CD14-positive monocyte (primary cell): ENCODE results near the gene PTRHD1. TPM values are rescaled to one million over a fixed set of nuclear protein-coding genes. Genes with fewer than 3 reads are reported as not detected.

Experiments used
- DNase-seq, 3 donors: peaks; one replicate each; pipeline ENCODE4 v3.0.0-alpha.2; 2011 to 2022
- H2AFZ ChIP-seq: 2 replicates; pipeline ENCODE4 v1.6.0; 2012; ENCODE audit warnings: mild to moderate bottlenecking, low read depth, low read length, inconsistent platforms; ENCODE audit not compliant: insufficient read depth, poor library complexity, severe bottlenecking
- H3K27ac ChIP-seq, 2 donors: 1 replicate in 1 of 2; 2 replicates in 1 of 2; pipeline ENCODE4 v1.5.1; 2012 to 2013; ENCODE audit warnings: low read length in 2 of 2, control low read depth in 1 of 2, inconsistent platforms in 1 of 2, low read depth in 1 of 2, mild to moderate bottlenecking in 1 of 2
- H3K27me3 ChIP-seq, 2 donors: one replicate each; pipeline versions ENCODE4 v1.6.0 to v1.6.1; 2011 to 2013; ENCODE audit warnings: low read length in 2 of 2; ENCODE audit not compliant: control insufficient read depth in 2 of 2, insufficient read depth in 2 of 2
- H3K36me3 ChIP-seq, 2 donors: replicated peaks in 1 of 2; 1 replicate in 1 of 2; 2 replicates in 1 of 2; pipeline versions ENCODE4 v1.5.1 to v1.6.1; 2012 to 2013; ENCODE audit warnings: low read length in 2 of 2, control low read depth in 1 of 2, inconsistent platforms in 1 of 2, mild to moderate bottlenecking in 1 of 2; ENCODE audit not compliant: insufficient read depth in 2 of 2, control insufficient read depth in 1 of 2
- H3K4me1 ChIP-seq, 2 donors: 1 replicate in 1 of 2; 2 replicates in 1 of 2; pipeline versions ENCODE4 v1.5.1 to v1.6.1; 2012 to 2013; ENCODE audit warnings: low read length in 2 of 2, control low read depth in 1 of 2, inconsistent platforms in 1 of 2, mild to moderate bottlenecking in 1 of 2, moderate library complexity in 1 of 2; ENCODE audit not compliant: insufficient read depth in 2 of 2, control insufficient read depth in 1 of 2
- H3K4me2 ChIP-seq: replicated peaks from 2 replicates; pipeline ENCODE3; 2012; ENCODE audit warnings: low read length, moderate library complexity, mild to moderate bottlenecking; ENCODE audit not compliant: poor library complexity, severe bottlenecking; ENCODE audit errors: extremely low read depth
- H3K4me3 ChIP-seq, 3 experiments: fragments of 200-600 bp in 1 of 3; sonication (generic) in 1 of 3; replicated peaks in 1 of 3; 1 replicate in 2 of 3; 2 replicates in 1 of 3; pipeline ENCODE4 v1.5.1; 2011 to 2013; ENCODE audit warnings: low read length in 3 of 3, mild to moderate bottlenecking in 3 of 3, control low read depth in 2 of 3, low read depth in 2 of 3, inconsistent platforms in 1 of 3, moderate library complexity in 1 of 3
- H3K79me2 ChIP-seq: 2 replicates; pipeline ENCODE4 v1.6.0; 2012; ENCODE audit warnings: mild to moderate bottlenecking, control low read depth, inconsistent platforms, low read length, moderate library complexity; ENCODE audit not compliant: insufficient read depth
- H3K9ac ChIP-seq: 2 replicates; pipeline ENCODE4 v1.6.0; 2017; ENCODE audit warnings: low read length, mild to moderate bottlenecking; ENCODE audit not compliant: insufficient read depth, poor library complexity, severe bottlenecking
- H3K9me3 ChIP-seq, 2 donors: replicated peaks in 1 of 2; 1 replicate in 1 of 2; 2 replicates in 1 of 2; pipeline versions ENCODE4 v1.5.1 to v1.6.1; 2012 to 2013; ENCODE audit warnings: low read length in 2 of 2, control low read depth in 1 of 2; ENCODE audit not compliant: control insufficient read depth in 1 of 2, insufficient read depth in 1 of 2
- H4K20me1 ChIP-seq: 2 replicates; pipeline ENCODE4 v1.6.0; 2012; ENCODE audit warnings: mild to moderate bottlenecking, low read length, control low read depth, moderate library complexity; ENCODE audit not compliant: insufficient read depth
- H3K27ac Mint-ChIP-seq, 7 donors: one replicate each; pipeline ENCODE4 v1.8.0; 2020; ENCODE audit warnings: mild to moderate bottlenecking in 7 of 7, mixed read lengths in 7 of 7, moderate library complexity in 6 of 7, inconsistent platforms in 2 of 7
- H3K27me3 Mint-ChIP-seq, 3 donors: one replicate each; pipeline ENCODE4 v1.8.0; 2021 to 2022; ENCODE audit warnings: low read depth in 3 of 3, mild to moderate bottlenecking in 3 of 3, mixed read lengths in 3 of 3, moderate library complexity in 3 of 3, inconsistent platforms in 1 of 3
- H3K36me3 Mint-ChIP-seq, 2 donors: one replicate each; pipeline ENCODE4 v1.8.0; 2020; ENCODE audit warnings: mixed read lengths in 2 of 2, inconsistent platforms in 1 of 2, mild to moderate bottlenecking in 1 of 2
- H3K4me1 Mint-ChIP-seq: one replicate; pipeline ENCODE4 v1.8.0; 2020; ENCODE audit warnings: mild to moderate bottlenecking, mixed read lengths
- H3K4me3 Mint-ChIP-seq, 2 donors: one replicate each; pipeline ENCODE4 v1.8.0; 2020; ENCODE audit warnings: mild to moderate bottlenecking in 2 of 2, mixed read lengths in 2 of 2, moderate library complexity in 1 of 2
- H3K9me3 Mint-ChIP-seq, 7 donors: one replicate each; pipeline ENCODE4 v1.8.0; 2020 to 2022; ENCODE audit warnings: mixed read lengths in 7 of 7, mild to moderate bottlenecking in 6 of 7, moderate library complexity in 6 of 7, inconsistent platforms in 2 of 7
- CTCF ChIP-seq: fragments of 200-600 bp; IDR thresholded peaks from one replicate; pipeline ENCODE4 v1.8.0; 2022; ENCODE audit warnings: antibody characterized with exemption, mild to moderate bottlenecking
- WGBS: methylation state at CpG from one replicate; pipeline ENCODE4 v1.1.5; 2013; ENCODE audit warnings: missing lambda C conversion rate; ENCODE audit not compliant: insufficient coverage; 5-methylcytosine and 5-hydroxymethylcytosine counted together
- intact Hi-C, 2 donors: fragments of 100-400 bp; cut with micrococcal nuclease; formaldehyde crosslinking; loops; one replicate each; pipeline versions ENCODE4 v1.15.0 to v1.15.1; 2023
- polyA plus RNA-seq, 3 donors: library from polyadenylated mRNA; depleted of rRNA in 1 of 3; unstranded in 2 of 3; stranded (reverse) in 1 of 3; fragments of 300-500 nt in 2 of 3; fragments of >200 nt in 1 of 3; fragmentation: Illumina TruSeq in 2 of 3; gene quantifications; 1 replicate in 2 of 3; 2 replicates in 1 of 3; pipeline ENCODE4 v1.2.3, GENCODE V29; 2012 to 2021

Gene PTRHD1
- polyA plus RNA-seq, 3 donors: 20.3 to 86.2 (median 78.6) TPM

- WGBS: 100% methylated on average over 2 of the region's 4 CpGs
- DNase-seq: no peak
- H3K4me1 ChIP-seq: peaks cover 17 to 21% of the 10 kb centered on the region in 2 donors
- peaks cover 36% of the 10 kb centered on the region for H3K79me2 ChIP-seq
- no peak overlapping the region for H3K9ac ChIP-seq
- no peak overlapping the region for H2AFZ ChIP-seq
- Mint-ChIP-seq H3K27ac (no peak overlapping the region), H3K36me3 (peaks cover 37 to 74% of the 10 kb centered on the region in 2 donors), H3K4me3 (no peak overlapping the region), H3K27me3 (no peaks in the 10 kb centered on the region), H3K9me3 (no peaks in the 10 kb centered on the region), H3K4me1 (peaks cover 23% of the 10 kb centered on the region)
- H3K27me3 ChIP-seq: no peaks in the 10 kb centered on the region
- H3K9me3 ChIP-seq: no peaks in the 10 kb centered on the region
- peaks cover 18 to 58% of the 10 kb centered on the region in 2 donors for H3K36me3 ChIP-seq
- no peak overlapping the region for H3K27ac ChIP-seq
- no peak overlapping the region for H3K4me3 ChIP-seq
- H4K20me1 ChIP-seq: no peaks in the 10 kb centered on the region
- no peak overlapping the region for H3K4me2 ChIP-seq
- no peak for TF ChIP-seq CTCF
- intact Hi-C loops: no loop called here
Observed at GRCh38 chr2:24815171-24815570, 22.0 kb upstream of the PTRHD1 start.

GRCh38 chr2:24814516-24814915 lies 21.3 kb upstream of the PTRHD1 start:
- Mint-ChIP-seq H3K27ac (peak overlapping the region in 1 of 7 donors; percentile 68), H3K4me1 (peaks cover 23% of the 10 kb centered on the region), H3K27me3 (no peaks in the 10 kb centered on the region), H3K36me3 (peaks cover 32 to 68% of the 10 kb centered on the region in 2 donors), H3K9me3 (no peaks in the 10 kb centered on the region), H3K4me3 (no peak overlapping the region)
- no peak overlapping the region for H2AFZ ChIP-seq
- H3K4me2 ChIP-seq: no peak overlapping the region
- no peaks in the 10 kb centered on the region for H4K20me1 ChIP-seq
- no peak overlapping the region for H3K9ac ChIP-seq
- H3K36me3 ChIP-seq: peaks cover 17 to 52% of the 10 kb centered on the region in 2 donors
- WGBS: no CpG with 5 or more reads among the region's 4 CpGs
- no peak overlapping the region for H3K27ac ChIP-seq
- peaks cover 42% of the 10 kb centered on the region for H3K79me2 ChIP-seq
- DNase-seq: no peak
- no peaks in the 10 kb centered on the region for H3K27me3 ChIP-seq
- no peak for TF ChIP-seq CTCF
- H3K9me3 ChIP-seq: no peaks in the 10 kb centered on the region
- H3K4me3 ChIP-seq: no peak overlapping the region
- peaks cover 17 to 21% of the 10 kb centered on the region in 2 donors for H3K4me1 ChIP-seq
- intact Hi-C loops: no loop called here
